Measurements from ENCODE around the gene TAX1BP1.

GRCh38 chr7:27735165-27735564 is 4.8 kb upstream of the TAX1BP1 start:
- TF ChIP-seq POLR2A (IDR thresholded peaks at IDR 0.05): no peak
- TF ChIP-seq EP300 (IDR thresholded peaks at IDR 0.05): no peak
- TF ChIP-seq CTCF (IDR thresholded peaks at IDR 0.05): no peak
- TF ChIP-seq POLR2AphosphoS5 (IDR thresholded peaks at IDR 0.05): no peak
